ENCODE data around the gene MCF2L. TPM values are rescaled to one million over a fixed set of nuclear protein-coding genes. Genes with fewer than 3 reads are reported as not detected.

MCF2L gene
- total RNA-seq, 3 donors from 2014 or later: 33.4 to 77.3 (median 38.6) TPM

DNA sequence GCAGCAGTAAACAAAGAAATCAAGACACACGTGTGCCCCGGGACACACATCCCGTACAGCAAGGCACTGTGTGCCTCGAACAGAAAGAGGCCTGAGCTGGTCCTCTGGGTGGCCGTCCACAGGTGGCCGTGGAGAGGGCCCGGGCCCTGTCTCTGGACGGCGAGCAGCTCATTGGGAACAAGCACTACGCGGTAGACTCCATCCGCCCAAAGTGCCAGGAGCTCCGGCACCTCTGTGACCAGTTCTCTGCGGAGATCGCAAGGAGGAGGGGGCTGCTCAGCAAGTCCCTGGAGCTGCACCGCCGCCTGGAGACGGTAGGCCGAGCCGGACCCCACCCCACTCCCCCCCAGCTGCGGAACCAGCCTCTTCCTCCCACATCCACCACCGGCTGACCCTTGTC is 105.9 kb downstream of the MCF2L start:
- H3K9me3 ChIP-seq: no peaks in the 10 kb centered on the region
- no peak overlapping the region for H3K4me3 ChIP-seq
- H3K4me1 ChIP-seq: no peaks in the 10 kb centered on the region
- no peak for DNase-seq (ENCODE audit: low spot score in 2 of 2)
- H3K36me3 ChIP-seq: no peaks in the 10 kb centered on the region
- H3K27me3 ChIP-seq: no peaks in the 10 kb centered on the region
- no peak for TF ChIP-seq POLR2A (IDR thresholded peaks at IDR 0.05)
- no peak for TF ChIP-seq POLR2AphosphoS5 (IDR thresholded peaks at IDR 0.05)
- no peak overlapping the region for H3K27ac ChIP-seq
- intact Hi-C loops (cut with DNase I; ENCODE audit: low total_unique reads): no loop called here

GRCh38 chr13:113075711-113076110 is 106.7 kb downstream of the MCF2L start:
- DNase-seq (ENCODE audit: low spot score in 2 of 2): no peak
- Histone ChIP-seq H3K36me3 (no peaks in the 10 kb centered on the region), H3K4me1 (no peaks in the 10 kb centered on the region), H3K27me3 (no peaks in the 10 kb centered on the region), H3K4me3 (no peak overlapping the region), H3K9me3 (no peaks in the 10 kb centered on the region), H3K27ac (no peak overlapping the region)
- intact Hi-C loops (cut with DNase I; ENCODE audit: low total_unique reads): no loop called here
- TF ChIP-seq CTCF (IDR thresholded peaks at IDR 0.05) (no peak), POLR2A (IDR thresholded peaks at IDR 0.05) (no peak), POLR2AphosphoS5 (IDR thresholded peaks at IDR 0.05) (no peak)

DNA sequence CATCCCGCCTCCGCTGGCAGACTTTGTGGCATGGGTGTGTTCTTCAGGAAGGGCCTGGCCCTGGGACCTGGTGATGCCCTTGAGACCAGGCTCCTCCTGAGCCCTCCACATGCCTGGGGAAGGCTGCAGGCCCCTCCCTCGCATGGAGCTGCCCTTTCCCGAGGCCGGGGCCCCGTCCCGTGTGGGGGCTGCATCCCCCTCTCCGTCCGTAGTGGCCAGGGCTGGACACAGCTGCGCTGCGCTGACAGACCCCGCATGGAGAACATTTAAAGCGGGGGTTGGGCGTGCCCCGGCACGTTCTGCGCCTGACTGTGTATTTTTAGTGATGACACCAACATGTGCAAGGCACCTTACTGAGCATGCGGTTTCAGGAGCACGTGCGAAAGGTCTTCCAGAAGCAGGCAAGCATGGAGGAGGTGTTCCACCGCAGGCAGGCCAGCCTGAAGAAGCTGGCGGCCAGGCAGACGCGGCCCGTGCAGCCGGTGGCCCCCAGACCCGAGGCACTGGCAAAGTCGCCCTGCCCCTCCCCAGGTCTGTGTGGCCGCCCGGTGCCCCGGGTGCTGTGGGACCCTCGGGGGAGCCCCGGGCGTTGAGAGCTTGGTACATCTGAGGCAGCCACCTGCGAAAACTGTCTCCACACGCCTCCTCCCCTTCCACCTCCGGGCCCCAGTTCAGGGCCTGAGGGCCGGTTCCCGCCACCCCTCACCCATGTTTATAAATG is 107.8 kb downstream of the MCF2L start:
- Histone ChIP-seq H3K4me1 (no peaks in the 10 kb centered on the region), H3K4me3 (no peak overlapping the region), H3K27ac (no peak overlapping the region), H3K36me3 (no peaks in the 10 kb centered on the region), H3K9me3 (no peaks in the 10 kb centered on the region), H3K27me3 (no peaks in the 10 kb centered on the region)
- no peak for DNase-seq (ENCODE audit: low spot score in 2 of 2)
- TF ChIP-seq POLR2A (IDR thresholded peaks at IDR 0.05): no peak
- intact Hi-C loops (cut with DNase I; ENCODE audit: low total_unique reads): no loop called here

- no peaks in the 10 kb centered on the region for H3K27me3 ChIP-seq
- intact Hi-C loops (cut with DNase I; ENCODE audit: low total_unique reads): no loop called here
- TF ChIP-seq CTCF (IDR thresholded peaks at IDR 0.05): no peak
- TF ChIP-seq POLR2A (IDR thresholded peaks at IDR 0.05): no peak
- TF ChIP-seq POLR2AphosphoS5 (IDR thresholded peaks at IDR 0.05): no peak
- no peak overlapping the region for H3K27ac ChIP-seq
- no peak for DNase-seq (ENCODE audit: low spot score in 2 of 2)
- H3K36me3 ChIP-seq: no peaks in the 10 kb centered on the region
- H3K4me3 ChIP-seq: no peak overlapping the region
- no peaks in the 10 kb centered on the region for H3K4me1 ChIP-seq
- H3K9me3 ChIP-seq: no peaks in the 10 kb centered on the region
Observed at GRCh38 chr13:113077566-113077952, 108.5 kb downstream of the MCF2L start.

- intact Hi-C loops (cut with DNase I; ENCODE audit: low total_unique reads): no loop called here
- no peaks in the 10 kb centered on the region for H3K9me3 ChIP-seq
- TF ChIP-seq POLR2AphosphoS5 (IDR thresholded peaks at IDR 0.05) (no peak), POLR2A (IDR thresholded peaks at IDR 0.05) (no peak), CTCF (IDR thresholded peaks at IDR 0.05) (no peak)
- no peak overlapping the region for H3K27ac ChIP-seq
- H3K27me3 ChIP-seq: no peaks in the 10 kb centered on the region
- H3K36me3 ChIP-seq: no peaks in the 10 kb centered on the region
- DNase-seq (ENCODE audit: low spot score in 2 of 2): no peak
- no peak overlapping the region for H3K4me3 ChIP-seq
- no peaks in the 10 kb centered on the region for H3K4me1 ChIP-seq
Observed at GRCh38 chr13:113077953-113078901, 109.2 kb downstream of the MCF2L start.

All from breast epithelium (tissue), 4 donors.